ENCODE data around the gene DICER1.

- TF ChIP-seq CTCF (IDR thresholded peaks at IDR 0.05) = no peak
- TF ChIP-seq POLR2AphosphoS5 (IDR thresholded peaks at IDR 0.05; ENCODE audit: low read depth, low read length) = no peak
- no peak for TF ChIP-seq REST (IDR thresholded peaks at IDR 0.05; ENCODE audit: insufficient read depth in 1 of 2, low read depth in 2 of 2, low read length in 1 of 2)
These were observed 114.0 kb downstream of the DICER1 start for GRCh38 chr14:95043314-95043713.
